HG03280 (cell line): ENCODE results near the gene FAM3D.
"Not testable (repeated sequence)": the region's sequence is repeated elsewhere in the genome, so short reads cannot be mapped to it uniquely, and the experiment has no call there.

Experiments
- ATAC-seq: cut with Tn5 transposase; IDR thresholded peaks from one replicate; pipeline ENCODE4 v1.9.1; 2021; ENCODE audit warnings: mild to moderate bottlenecking, moderate library complexity; ENCODE audit not compliant: unreplicated experiment

FAM3D gene

GRCh38 chr3:58685641-58686040 lies 19.1 kb upstream of the FAM3D start:
- ATAC-seq: no peak

GRCh38 chr3:58683466-58683865 lies 16.9 kb upstream of the FAM3D start:
- ATAC-seq: no peak

- ATAC-seq: no peak
Measured at GRCh38 chr3:58683001-58683458, 16.5 kb upstream of the FAM3D start.

GRCh38 chr3:58681863-58682262 lies 15.3 kb upstream of the FAM3D start:
- ATAC-seq: no peak

GRCh38 chr3:58680879-58681525 lies 14.4 kb upstream of the FAM3D start:
- no peak for ATAC-seq

- ATAC-seq: no peak
Measured at GRCh38 chr3:58679974-58680666, 13.5 kb upstream of the FAM3D start.

- no peak for ATAC-seq
Measured at GRCh38 chr3:58679446-58679845, 12.9 kb upstream of the FAM3D start.

GRCh38 chr3:58678177-58678970 lies 11.8 kb upstream of the FAM3D start:
- ATAC-seq: not testable (repeated sequence)

GRCh38 chr3:58672880-58673279 lies 6.3 kb upstream of the FAM3D start:
- ATAC-seq: no peak

- ATAC-seq: no peak
Measured at GRCh38 chr3:58672451-58672850, 5.9 kb upstream of the FAM3D start.

- no peak for ATAC-seq
Measured at GRCh38 chr3:58670506-58671135, 4.0 kb upstream of the FAM3D start.

GRCh38 chr3:58668247-58668646 lies 1.7 kb upstream of the FAM3D start:
- no peak for ATAC-seq

- no peak for ATAC-seq
Measured at GRCh38 chr3:58667704-58668103, 1.1 kb upstream of the FAM3D start.

- ATAC-seq: no peak
Measured at GRCh38 chr3:58667229-58667628, 655 bp upstream of the FAM3D start.

GRCh38 chr3:58665405-58665804 lies 1.2 kb downstream of the FAM3D start:
- no peak for ATAC-seq

- ATAC-seq: no peak
Measured at GRCh38 chr3:58664611-58665010, 2.0 kb downstream of the FAM3D start.

GRCh38 chr3:58661836-58662420 lies 4.6 kb downstream of the FAM3D start:
- no peak for ATAC-seq

- no peak for ATAC-seq
Measured at GRCh38 chr3:58660998-58661397, 5.6 kb downstream of the FAM3D start.

GRCh38 chr3:58659051-58659675 lies 7.4 kb downstream of the FAM3D start:
- no peak for ATAC-seq

- no peak for ATAC-seq
Measured at GRCh38 chr3:58658508-58658907, 8.1 kb downstream of the FAM3D start.
